ENCODE measurements around the gene LAIR2.
A peak's percentile ranks its signal among the peaks of the same experiment; 100 is the strongest.
"Not testable (repeated sequence)": the region's sequence is repeated elsewhere in the genome, so short reads cannot be mapped to it uniquely, and the experiment has no call there.

The LAIR2 gene

GRCh38 chr19:54493967-54494585 lies 8.6 kb upstream of the LAIR2 start:
- DNase-seq (ENCODE audit: low spot score) = no peak

- not testable (repeated sequence) for DNase-seq (ENCODE audit: low spot score)
Observed at GRCh38 chr19:54495284-54495683, 7.3 kb upstream of the LAIR2 start.

GRCh38 chr19:54497747-54498450 lies 4.7 kb upstream of the LAIR2 start:
- DNase-seq (ENCODE audit: low spot score) = not testable (repeated sequence)

- DNase-seq (ENCODE audit: low spot score) = not testable (repeated sequence)
Observed at GRCh38 chr19:54498451-54498772, 4.2 kb upstream of the LAIR2 start.

GRCh38 chr19:54505542-54505941 lies 2.9 kb downstream of the LAIR2 start:
- not testable (repeated sequence) for DNase-seq (ENCODE audit: low spot score)

GRCh38 chr19:54506079-54506478 lies 3.4 kb downstream of the LAIR2 start:
- no peak for DNase-seq (ENCODE audit: low spot score)

- not testable (repeated sequence) for DNase-seq (ENCODE audit: low spot score)
Observed at GRCh38 chr19:54507038-54507717, 4.5 kb downstream of the LAIR2 start.

- DNase-seq (ENCODE audit: low spot score) = no peak
Observed at GRCh38 chr19:54507824-54508223, 5.2 kb downstream of the LAIR2 start.

GRCh38 chr19:54508487-54508886 lies 5.9 kb downstream of the LAIR2 start:
- not testable (repeated sequence) for DNase-seq (ENCODE audit: low spot score)

- not testable (repeated sequence) for DNase-seq (ENCODE audit: low spot score)
Observed at GRCh38 chr19:54509200-54509940, 6.7 kb downstream of the LAIR2 start.

GRCh38 chr19:54515156-54515555 lies 12.5 kb downstream of the LAIR2 start:
- no peak for DNase-seq (ENCODE audit: low spot score)

- DNase-seq (ENCODE audit: low spot score) = no peak
Observed at GRCh38 chr19:54517483-54517882, 14.9 kb downstream of the LAIR2 start.

- no peak for DNase-seq (ENCODE audit: low spot score)
Observed at GRCh38 chr19:54518844-54519243, 16.2 kb downstream of the LAIR2 start.

GRCh38 chr19:54521022-54521859 lies 18.6 kb downstream of the LAIR2 start:
- no peak for DNase-seq (ENCODE audit: low spot score)

- no peak for DNase-seq (ENCODE audit: low spot score)
Observed at GRCh38 chr19:54521860-54522513, 19.4 kb downstream of the LAIR2 start.

- DNase-seq (ENCODE audit: low spot score) = peak; percentile 20
Observed at GRCh38 chr19:54523403-54523802, 20.8 kb downstream of the LAIR2 start.

- no peak for DNase-seq (ENCODE audit: low spot score)
Observed at GRCh38 chr19:54525636-54526035, 23.0 kb downstream of the LAIR2 start.

- no peak for DNase-seq (ENCODE audit: low spot score)
Observed at GRCh38 chr19:54526972-54527371, 24.3 kb downstream of the LAIR2 start.

GRCh38 chr19:54530866-54531265 lies 28.2 kb downstream of the LAIR2 start:
- no peak for DNase-seq (ENCODE audit: low spot score)

- DNase-seq (ENCODE audit: low spot score) = no peak
Observed at GRCh38 chr19:54532528-54532927, 29.9 kb downstream of the LAIR2 start.

GRCh38 chr19:54533476-54533875 lies 30.8 kb downstream of the LAIR2 start:
- DNase-seq (ENCODE audit: low spot score) = no peak
